ENCODE results near the gene CLDN20. TPM values are rescaled to one million over a fixed set of nuclear protein-coding genes. Genes with fewer than 3 reads are reported as not detected.

The CLDN20 gene
- total RNA-seq, 1 donor from 2014 or later = not detected

DNA sequence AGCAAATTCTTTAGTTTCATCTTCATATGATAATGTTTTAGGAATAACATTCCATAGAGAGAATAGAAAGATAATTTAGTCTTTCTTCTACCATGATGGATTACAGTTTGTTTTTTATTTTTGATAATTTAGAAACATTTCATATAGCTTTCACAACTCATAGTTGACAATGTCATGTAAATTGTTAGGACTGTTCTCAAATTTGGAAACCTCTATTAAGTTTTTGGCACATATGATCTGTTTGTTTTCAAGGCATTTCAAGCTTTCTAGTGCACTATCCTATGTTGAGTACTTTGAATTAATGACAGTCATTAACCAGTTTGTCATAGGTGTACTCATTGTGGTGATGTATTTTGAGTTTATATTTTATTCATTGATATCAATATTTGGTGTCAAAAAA, 61.2 kb downstream of the CLDN20 start:
- no peaks in the 10 kb centered on the region for H3K36me3 ChIP-seq (ENCODE audit: control insufficient read depth, insufficient read depth, low read length)
- DNase-seq (ENCODE audit: low read depth) = no peak
- H3K27me3 ChIP-seq (ENCODE audit: control insufficient read depth, insufficient read depth, low read length) = no peaks in the 10 kb centered on the region
- no peak overlapping the region for H3K4me3 ChIP-seq (ENCODE audit: low read depth, low read length)
- TF ChIP-seq, protein P1, sequence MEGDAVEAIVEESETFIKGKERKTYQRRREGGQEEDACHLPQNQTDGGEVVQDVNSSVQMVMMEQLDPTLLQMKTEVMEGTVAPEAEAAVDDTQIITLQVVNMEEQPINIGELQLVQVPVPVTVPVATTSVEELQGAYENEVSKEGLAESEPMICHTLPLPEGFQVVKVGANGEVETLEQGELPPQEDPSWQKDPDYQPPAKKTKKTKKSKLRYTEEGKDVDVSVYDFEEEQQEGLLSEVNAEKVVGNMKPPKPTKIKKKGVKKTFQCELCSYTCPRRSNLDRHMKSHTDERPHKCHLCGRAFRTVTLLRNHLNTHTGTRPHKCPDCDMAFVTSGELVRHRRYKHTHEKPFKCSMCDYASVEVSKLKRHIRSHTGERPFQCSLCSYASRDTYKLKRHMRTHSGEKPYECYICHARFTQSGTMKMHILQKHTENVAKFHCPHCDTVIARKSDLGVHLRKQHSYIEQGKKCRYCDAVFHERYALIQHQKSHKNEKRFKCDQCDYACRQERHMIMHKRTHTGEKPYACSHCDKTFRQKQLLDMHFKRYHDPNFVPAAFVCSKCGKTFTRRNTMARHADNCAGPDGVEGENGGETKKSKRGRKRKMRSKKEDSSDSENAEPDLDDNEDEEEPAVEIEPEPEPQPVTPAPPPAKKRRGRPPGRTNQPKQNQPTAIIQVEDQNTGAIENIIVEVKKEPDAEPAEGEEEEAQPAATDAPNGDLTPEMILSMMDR (IDR thresholded peaks at IDR 0.05; ENCODE audit: insufficient read depth, low read length, poor library complexity, severe bottlenecking) = no peak

- no peak for DNase-seq (ENCODE audit: low read depth)
- Histone ChIP-seq H3K36me3 (ENCODE audit: control insufficient read depth, insufficient read depth, low read length) (no peaks in the 10 kb centered on the region), H3K27me3 (ENCODE audit: control insufficient read depth, insufficient read depth, low read length) (no peaks in the 10 kb centered on the region), H3K4me3 (ENCODE audit: low read depth, low read length) (no peak overlapping the region)
- TF ChIP-seq, protein P1 (IDR thresholded peaks at IDR 0.05; ENCODE audit: insufficient read depth, low read length, poor library complexity, severe bottlenecking) = no peak
Observed at GRCh38 chr6:155325700-155326516, 62.1 kb downstream of the CLDN20 start.

Other genes with a start within 250 kb of the CLDN20 start
- 20.5 and 24.4 TPM in 2 replicates for gene TFB1M, start 50.5 kb downstream of the CLDN20 start, total RNA-seq
- 0.17 TPM in 1 of 2 replicates, not detected in the other for gene NOX3, start 191.8 kb downstream of the CLDN20 start, total RNA-seq